Forelimb muscle (tissue), 1 donor: ENCODE results near the gene MBD2. TPM values are rescaled to one million over a fixed set of nuclear protein-coding genes. Genes with fewer than 3 reads are reported as not detected.
A peak's percentile ranks its signal among the peaks of the same experiment; 100 is the strongest.
"Not testable (repeated sequence)": the region's sequence is repeated elsewhere in the genome, so short reads cannot be mapped to it uniquely, and the experiment has no call there.

Experiments used
- DNase-seq: peaks from one replicate; pipeline ENCODE4 v3.0.0-alpha.2; 2013; ENCODE audit warnings: low read depth
- polyA plus RNA-seq: library from polyadenylated mRNA; unstranded; fragments of 120-200 nt; gene quantifications from one replicate; pipeline ENCODE4 v1.2.1, GENCODE V29; 2013; ENCODE audit not compliant: insufficient read length

The MBD2 gene, protein sequence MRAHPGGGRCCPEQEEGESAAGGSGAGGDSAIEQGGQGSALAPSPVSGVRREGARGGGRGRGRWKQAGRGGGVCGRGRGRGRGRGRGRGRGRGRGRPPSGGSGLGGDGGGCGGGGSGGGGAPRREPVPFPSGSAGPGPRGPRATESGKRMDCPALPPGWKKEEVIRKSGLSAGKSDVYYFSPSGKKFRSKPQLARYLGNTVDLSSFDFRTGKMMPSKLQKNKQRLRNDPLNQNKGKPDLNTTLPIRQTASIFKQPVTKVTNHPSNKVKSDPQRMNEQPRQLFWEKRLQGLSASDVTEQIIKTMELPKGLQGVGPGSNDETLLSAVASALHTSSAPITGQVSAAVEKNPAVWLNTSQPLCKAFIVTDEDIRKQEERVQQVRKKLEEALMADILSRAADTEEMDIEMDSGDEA
- 40.4 TPM for polyA plus RNA-seq

DNA sequence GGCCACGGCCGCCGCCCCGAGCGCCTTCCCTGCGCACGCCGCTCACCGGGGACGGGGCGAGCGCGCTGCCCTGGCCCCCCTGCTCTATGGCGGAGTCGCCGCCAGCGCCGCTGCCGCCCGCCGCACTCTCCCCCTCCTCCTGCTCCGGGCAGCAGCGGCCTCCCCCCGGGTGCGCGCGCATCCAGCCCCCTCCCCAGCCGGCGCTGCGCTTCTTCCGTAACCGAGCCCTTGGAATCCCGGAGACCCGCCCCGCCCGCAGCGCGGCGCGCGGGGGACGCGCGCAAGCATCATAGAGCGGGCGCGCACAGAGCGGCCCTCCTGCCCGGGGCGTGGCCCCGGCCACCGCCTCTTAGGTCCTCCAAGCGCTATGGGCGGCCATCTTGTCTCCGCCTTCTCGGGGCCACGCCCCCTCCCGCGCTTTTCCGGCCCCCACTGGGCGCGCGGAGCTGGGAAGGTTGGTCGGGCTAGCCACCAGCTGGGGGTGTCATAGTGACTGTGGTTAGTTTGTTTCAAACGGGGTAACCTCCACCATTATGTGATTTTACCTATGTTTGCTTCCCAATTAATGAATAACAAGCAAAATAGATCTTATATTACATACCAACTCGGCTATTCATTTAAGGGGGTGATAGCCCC, at the start of gene MBD2:
Gene MBD2 (minus strand): TSS at position 291 of the 636 bp plus-strand sequence. CDS start 110 bp downstream, at position 181.
- peak; percentile 91 for DNase-seq

DNA sequence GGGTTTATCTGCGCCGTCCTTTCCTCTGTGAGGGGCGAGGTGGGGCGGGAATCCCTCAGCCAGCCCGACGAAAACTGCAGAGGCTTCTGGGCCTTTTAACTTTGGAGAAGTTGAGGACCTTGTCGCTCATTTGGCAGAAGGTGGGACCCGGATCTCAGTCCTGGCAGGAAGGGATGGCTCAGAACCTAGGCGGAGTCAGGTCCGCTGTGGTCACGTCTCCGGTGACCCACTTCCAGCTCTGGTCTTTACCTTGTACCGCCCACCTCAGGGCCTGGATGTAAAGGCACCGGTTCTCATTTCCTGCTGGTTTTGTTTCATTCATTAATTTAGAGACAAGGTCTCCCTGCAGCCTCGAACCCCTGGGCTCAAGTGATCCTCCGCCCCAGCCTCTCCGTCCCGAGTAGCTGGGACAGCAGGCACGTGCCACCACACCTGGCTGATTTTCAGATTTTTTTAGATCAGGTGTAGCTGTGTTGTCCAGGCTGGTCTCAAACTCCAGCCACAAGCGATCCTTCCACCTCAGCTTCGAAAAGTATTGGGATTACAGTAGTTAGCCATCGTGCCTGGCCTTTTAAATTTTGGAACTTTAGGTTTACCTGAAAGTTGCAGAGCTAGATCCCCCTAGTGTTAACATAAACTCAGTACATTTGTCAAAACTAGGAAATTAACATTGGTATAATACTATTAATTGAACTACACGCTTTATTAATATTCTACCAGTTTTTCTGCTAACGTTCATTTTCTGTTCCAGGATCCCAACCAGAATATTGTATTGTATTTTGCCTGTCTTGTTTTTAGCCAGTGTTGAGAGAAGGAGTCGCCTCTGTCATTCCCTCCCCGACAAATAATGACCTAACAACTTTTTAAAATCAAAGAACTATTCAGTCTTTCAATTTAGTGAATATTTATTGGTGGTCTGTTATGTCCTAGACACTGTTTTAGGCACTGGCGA, 45.7 kb upstream of the MBD2 start:
- no peak for DNase-seq

DNA sequence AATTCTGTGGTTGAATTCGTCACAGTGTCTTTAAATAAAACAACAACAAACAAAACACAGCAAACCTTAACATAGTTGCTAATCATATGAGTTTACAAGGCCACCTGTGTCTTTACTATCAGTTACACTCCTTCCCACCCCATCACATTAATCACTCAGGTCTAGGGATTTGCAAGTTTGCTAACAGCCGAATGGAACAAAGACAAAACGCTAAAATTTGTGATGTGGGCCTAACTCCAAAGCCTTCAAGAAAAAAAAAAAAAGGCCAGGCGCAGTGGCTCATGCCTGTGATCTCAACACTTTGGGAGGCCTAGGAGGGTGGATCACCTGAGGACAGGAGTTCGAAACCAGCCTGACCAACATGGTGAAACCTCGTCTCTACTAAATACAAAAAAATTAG, 44.3 kb upstream of the MBD2 start:
- no peak for DNase-seq

DNA sequence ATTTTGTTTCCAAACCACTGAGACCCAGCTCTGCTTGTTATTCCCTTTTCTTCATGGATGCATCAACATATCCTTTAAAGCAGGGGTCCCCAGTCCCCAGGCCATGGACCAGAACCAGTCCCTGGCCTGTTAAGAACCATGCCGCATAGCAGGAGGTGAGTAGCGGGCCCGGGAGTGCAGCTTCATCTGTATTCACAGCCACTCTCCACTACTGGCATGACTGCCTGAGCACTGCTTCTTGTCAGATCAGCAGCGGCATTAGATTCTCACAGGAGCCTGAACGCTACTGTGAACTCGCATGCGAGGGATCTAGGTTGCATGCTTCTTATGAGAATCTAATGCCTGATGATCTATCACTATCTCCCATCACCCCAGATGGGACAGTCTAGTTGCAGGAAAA, 43.2 kb upstream of the MBD2 start:
- no peak for DNase-seq

DNA sequence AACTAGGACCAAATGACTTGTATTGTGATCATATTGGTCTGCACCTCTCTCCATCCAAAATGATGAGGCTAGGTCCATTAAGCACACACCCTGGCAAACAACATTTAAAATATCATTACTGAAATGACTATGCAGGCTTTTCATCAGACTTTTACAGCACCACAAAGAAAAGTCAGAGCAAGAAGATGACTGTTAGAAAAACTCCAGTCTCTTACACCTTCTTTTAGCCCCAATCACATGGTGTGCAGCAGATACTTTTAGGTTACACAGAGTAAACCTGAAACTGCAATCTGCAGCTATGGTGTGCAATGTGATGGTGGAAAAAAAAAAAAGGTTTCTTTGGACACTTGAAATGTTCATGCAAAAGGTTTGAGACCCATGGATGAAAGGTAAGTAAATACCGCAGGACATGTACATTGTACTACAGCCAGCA, 39.5 kb upstream of the MBD2 start:
- no peak for DNase-seq

DNA sequence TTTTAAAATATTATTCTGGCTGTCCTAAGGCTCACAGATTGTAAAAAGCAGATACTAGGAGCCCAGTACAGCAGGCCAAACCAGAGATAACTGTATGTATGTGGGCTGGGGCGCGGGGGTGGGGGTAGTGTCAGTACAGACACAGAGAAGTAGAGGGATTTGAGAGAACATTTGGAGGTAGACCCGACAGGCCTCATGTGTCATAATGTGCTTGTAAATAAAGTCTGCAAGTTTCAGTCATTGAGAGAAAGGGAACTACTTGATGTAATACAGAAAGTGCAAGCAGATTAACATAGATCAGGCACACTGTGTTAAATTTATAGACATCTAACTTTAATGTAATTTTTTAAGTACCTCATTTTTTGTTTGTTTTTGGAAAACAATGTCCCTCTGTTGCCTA, 37.4 kb upstream of the MBD2 start:
- DNase-seq = no peak

DNA sequence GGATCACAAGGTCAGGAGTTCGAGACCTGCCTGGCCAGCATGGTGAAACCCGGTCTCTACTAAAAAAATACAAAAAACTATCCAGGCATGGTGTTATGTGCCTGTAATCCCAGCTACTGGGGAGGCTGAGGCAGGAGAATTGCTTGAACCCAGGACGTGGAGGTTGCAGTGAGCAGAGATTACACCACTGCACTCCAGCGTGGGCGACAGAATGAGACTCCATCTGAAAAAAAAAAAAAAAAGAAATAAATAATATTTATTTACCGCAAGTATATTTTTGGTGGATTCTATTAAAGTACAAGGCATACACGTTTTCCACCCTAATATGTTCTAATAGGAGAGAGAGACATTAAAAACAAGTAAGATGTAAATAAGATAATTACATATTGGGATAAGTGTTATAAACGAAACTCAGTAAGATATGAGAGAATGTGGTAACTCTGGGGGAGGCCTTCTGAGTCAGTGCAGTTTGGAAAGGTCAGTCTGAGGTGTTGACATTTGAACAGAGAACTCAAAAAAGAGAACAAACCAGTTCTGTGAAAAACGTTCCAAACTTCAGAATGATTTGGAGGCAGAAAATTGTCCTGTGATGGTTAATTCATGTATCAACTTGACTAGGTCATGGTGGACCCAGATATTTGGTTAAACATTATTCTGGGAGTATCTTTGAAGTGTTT, 36.1 kb upstream of the MBD2 start:
- DNase-seq = no peak

DNA sequence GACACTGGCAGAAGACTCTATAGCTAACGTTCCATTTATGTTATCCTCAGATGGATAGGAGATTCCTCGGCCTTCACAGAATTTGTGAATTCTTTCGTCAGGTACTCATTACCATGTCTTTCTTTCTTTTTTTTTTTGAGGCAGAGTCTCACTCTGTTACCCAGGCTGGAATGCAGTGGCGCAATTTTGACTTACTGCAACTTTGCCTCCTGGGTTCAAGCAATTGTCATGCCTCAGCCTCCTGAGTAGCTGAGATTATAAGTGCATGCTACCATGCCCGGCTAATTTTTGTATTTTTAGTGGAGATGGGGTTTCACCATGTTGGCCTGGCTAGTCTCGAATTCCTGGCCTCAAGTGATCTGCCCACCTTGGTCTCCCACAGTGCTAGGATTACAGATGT, 33.3 kb upstream of the MBD2 start:
- DNase-seq = not testable (repeated sequence)

DNA sequence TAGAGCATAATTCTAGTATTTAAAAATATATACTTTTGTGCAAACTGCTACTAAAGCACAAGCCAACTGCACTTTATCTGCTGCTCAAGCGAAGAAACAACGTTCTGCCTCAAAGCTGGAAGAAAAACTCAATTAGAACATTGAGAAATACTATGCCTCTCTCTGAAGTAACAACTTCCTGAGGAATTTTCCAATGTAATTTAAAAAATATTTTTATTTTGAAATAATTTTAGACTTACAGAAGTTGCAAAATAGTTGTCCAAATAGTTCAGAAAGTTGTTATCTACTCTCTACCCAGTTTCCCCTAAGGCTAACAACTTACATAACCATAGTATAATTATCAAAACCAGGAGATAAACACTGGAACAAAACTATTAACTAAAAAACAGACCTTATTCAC, 32.5 kb upstream of the MBD2 start:
- DNase-seq = no peak

DNA sequence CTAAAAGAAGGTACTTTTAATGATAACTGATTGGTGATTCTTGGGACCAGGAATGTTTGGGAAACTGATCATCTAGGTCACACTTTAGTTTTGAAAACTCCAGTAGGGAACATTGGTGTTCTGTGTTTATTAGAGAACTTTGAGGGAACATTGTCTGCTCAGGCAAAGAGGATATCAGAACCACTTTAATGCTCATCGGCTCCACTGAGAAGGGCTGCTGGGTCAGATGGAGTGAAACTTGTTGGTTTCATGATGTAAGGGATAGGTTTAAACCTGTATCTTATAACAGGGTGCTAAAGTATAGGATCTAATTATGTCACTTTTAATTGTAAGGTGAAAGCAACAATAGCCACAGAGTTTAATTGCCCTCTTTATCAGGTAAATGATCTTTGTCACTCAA, 30.7 kb upstream of the MBD2 start:
- no peak for DNase-seq

DNA sequence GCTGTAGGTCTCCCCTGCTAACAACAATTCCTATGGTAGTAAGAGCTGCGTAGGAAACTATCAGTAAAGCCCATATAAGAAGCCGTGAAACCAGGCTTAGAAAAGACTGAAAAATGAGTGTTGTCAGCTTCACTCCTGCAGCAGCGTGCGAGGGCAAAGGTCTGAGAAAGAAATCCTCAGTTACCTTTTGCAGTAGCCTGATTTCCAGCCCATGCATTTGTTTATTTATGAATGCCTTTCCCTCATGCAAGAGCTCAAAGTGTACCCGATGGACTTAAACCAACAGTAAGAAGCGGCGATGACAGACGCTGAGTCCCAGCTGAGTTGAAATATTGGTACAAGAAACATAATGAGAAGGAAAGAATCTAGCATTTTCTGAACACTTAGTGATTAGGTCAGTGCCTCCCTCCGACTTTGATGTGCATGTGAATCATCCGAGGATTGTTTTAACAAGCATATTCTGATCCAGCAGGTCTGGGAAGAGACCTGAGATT, 29.8 kb upstream of the MBD2 start:
- no peak for DNase-seq

DNA sequence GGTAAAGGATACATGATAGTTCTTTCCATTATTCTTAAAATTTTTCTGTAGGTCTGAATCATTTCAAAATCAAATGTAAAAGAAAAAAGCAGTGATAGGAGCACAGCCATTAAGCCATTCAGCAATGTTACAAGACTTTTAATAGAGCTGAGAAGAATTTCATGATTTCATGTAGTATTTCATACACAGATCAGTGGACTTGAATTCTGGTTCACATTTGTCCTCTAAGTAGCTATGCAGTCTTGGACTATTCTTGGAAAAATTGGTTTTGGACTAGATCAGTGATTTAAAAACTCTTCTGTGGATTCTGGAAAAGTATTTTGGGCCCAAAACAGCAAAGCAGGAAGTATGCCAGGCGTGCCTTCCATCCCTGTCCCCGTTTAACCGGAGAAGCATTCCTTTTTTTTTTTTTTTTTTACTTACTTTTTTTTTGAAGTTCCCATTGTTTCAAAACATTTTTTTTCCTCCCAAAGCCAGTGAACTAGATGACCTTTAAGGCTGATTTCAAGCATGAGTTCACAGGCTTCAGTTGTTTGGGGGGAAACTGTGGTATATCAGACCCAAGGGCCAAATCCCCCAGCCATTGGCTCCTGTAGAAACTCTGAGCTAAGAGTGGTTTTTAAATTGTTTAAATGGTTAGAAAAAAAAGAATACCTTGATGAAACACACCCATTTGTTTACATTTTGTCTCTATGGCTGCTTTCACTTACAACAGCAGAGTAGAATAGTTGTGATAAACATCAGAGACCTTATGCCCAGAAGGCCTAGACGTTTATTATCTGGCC, 27.3 kb upstream of the MBD2 start:
- no peak for DNase-seq

DNA sequence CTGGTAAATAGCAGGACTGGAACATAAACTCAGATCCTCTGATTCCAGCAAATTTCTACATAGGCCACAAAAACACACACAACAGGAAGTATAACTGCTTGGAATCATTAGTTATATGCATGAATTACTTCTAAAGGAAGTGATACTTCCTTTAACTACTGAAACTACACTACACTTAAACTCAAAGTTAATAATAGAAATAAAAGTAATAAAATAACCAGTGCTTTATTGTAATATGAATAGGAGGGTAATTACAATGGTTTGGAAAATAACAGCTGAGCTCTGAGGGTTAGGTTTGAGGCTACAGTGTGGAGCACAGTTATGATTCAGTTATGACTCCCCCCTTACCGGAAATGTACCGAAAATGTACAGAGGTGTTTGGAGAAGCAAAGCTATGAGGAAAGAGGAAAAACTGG, 26.4 kb upstream of the MBD2 start:
- no peak for DNase-seq

DNA sequence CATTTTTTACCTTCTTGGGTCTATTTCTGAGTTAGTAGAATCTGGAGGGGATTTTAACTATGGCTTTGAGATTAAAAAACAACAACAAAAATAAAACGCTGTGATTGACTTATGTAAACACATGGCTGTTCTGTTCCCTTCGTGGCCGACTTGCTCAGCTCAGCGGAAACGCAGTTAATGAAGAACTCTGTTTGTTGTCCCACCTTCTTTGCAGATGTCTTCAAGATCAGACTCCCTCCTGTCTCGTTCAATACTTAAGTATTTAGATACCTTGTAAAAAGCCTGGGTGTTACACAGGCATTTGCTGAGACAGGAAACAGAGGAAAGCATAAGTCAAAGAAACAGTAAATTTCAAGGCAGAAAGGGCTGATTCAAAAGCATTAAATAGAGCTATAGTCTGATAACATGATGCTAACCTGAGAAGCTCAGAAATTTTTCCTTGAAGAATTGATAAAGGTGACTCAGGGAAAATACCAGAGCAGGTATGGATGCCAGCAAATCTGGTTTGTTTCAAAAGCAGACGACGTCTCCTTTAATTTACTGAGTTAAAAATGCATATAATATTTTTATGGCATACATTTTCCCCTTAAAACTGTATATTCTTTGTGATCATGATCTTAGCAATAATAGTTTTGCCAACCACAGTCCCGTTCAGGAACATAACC, 23.2 kb upstream of the MBD2 start:
- DNase-seq = no peak

DNA sequence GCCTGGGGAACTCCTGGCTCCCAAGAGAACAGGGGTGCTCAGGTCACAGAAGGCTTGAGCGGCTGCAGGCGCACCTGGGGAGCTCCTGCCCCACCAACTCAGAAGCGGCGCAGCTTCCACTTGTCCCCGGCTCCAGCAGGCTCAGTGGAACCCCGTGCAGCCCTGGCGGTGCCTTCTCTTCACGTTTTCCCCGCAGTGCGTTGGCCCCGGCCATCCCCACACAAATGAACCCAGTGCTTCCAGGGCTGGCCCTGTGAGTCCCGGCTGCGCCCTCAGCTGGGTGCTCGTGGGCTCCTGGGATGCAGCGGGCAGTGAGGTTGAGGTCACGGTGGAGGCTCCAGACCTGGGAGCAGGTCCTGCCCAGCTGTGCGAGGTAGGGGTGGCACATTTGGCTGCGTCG, 17.9 kb upstream of the MBD2 start:
- no peak for DNase-seq

DNA sequence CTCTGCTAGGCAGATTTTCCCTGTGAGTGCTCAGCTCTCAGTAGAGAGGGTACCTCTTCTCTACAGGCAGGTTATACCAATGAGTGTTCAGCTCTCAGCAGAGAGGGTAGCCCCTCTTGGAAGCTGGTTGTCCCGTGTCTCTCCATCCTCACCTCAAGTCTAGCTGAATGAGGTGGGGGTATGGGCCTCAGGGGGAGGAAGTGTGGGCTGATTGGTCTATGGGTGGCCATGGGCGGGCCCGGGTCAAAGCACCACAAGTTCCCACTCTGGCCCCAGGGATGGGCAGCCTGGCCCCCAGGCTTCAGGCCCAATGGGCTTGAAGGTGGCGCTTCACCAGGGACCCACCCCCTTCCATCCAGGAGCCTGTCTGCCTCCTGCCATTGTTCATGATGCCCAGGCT, 17.0 kb upstream of the MBD2 start:
- no peak for DNase-seq

DNA sequence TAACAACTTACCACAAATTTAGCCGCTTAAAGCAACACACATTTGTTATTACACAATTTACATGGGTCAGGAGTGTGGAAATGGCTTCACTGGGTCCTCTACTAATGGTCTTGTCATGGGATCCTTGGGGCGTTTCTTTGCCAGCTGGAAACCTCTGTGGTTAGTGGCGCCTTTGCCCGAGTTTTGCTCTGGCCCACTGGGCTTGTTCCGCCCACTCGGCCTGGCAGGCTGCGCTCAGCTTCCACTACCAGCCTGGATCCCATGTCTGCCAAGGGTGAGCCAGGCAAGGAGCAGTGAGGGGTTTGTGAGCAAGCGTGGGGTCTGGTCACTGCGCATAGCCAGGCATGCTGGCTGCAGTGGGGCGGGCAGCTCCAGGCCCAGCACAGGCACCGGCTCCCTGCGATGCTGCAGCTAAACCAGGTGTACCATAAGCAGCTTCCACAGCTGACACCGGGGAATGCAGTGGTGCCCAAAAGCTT, 16.2 kb upstream of the MBD2 start:
- DNase-seq = no peak

DNA sequence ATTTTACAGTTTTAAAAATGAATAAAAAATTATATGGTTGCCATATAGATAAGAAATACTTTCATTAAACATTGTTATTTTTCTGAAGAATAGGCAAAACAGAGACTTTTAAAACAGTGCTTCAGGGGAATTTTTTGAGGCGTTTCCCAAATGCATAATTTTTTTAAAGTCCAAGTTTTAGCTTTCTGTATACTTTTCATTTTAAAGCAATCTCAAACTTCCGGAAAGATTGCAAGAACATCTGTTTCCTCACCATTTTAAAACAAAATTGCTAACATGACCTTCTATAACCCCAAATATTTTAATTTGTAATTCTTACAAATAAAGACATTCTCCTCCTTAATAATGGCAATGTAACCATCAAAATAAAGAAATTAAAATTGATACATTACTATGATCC, 15.1 kb upstream of the MBD2 start:
- no peak for DNase-seq

DNA sequence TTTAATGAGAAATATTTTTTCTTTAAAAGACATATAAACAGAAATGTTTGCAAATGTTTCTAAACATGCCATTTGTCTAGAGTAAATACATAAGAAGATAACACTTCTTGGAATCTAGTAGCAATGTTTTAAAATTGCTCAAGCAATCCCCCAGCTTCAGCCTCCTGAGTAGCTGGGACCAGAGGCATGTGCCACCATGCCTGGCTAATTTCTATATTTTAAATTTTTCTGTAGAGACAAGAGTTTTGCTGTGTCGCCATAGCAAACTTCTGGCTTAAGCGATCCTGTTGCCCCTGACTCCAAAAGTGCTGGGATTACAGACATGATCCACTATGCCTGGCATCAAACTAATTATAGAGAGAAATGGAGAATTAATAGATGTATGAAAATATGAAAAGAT, 14.6 kb upstream of the MBD2 start:
- no peak for DNase-seq
